Sigmoid colon (tissue), 7 donors: ENCODE measurements around the gene MCCC1. TPM values are rescaled to one million over a fixed set of nuclear protein-coding genes. Genes with fewer than 3 reads are reported as not detected.

Source experiments
- DNase-seq: peaks from one replicate; pipeline ENCODE4 v3.0.0-alpha.2; 2019
- H3K27ac ChIP-seq, 4 donors: fragments of 200-600 bp; sonication (generic); one replicate each; pipeline ENCODE4 v1.5.1; 2016 to 2019; ENCODE audit warnings: mild to moderate bottlenecking in 1 of 4
- H3K27me3 ChIP-seq, 3 donors: fragments of 200-600 bp; sonication (generic); one replicate each; pipeline ENCODE4 v1.5.1; 2019; ENCODE audit warnings: mild to moderate bottlenecking in 1 of 3
- H3K36me3 ChIP-seq, 4 donors: fragments of 200-600 bp; sonication (generic); one replicate each; pipeline ENCODE4 v1.5.1; 2016 to 2019
- H3K4me1 ChIP-seq, 4 donors: fragments of 200-600 bp; sonication (generic); one replicate each; pipeline ENCODE4 v1.5.1; 2017 to 2019
- H3K4me3 ChIP-seq, 4 donors: fragments of 200-600 bp; sonication (generic); one replicate each; pipeline ENCODE4 v1.5.1; 2017 to 2019; ENCODE audit warnings: mild to moderate bottlenecking in 2 of 4, moderate library complexity in 1 of 4
- H3K9me3 ChIP-seq, 4 donors: fragments of 200-600 bp in 3 of 4; sonication (generic) in 3 of 4; one replicate each; pipeline versions ENCODE4 v1.5.1 to v1.6.1; 2013 to 2019
- EP300 ChIP-seq, 4 donors: sonication (generic); formaldehyde crosslinking; IDR thresholded peaks; one replicate each; pipeline ENCODE4 v1.6.1; 2017; ENCODE audit warnings: antibody characterized with exemption in 4 of 4
- POLR2A ChIP-seq, 2 donors: fragments of 450-650 bp; IDR thresholded peaks; one replicate each; pipeline ENCODE4 v1.6.1; 2016; ENCODE audit warnings: antibody characterized with exemption in 2 of 2, mild to moderate bottlenecking in 2 of 2, moderate library complexity in 2 of 2
- POLR2AphosphoS5 ChIP-seq, 4 donors: sonication (generic); formaldehyde crosslinking; IDR thresholded peaks; one replicate each; pipeline ENCODE4 v1.6.1; 2017; ENCODE audit warnings: antibody characterized with exemption in 4 of 4
- WGBS, 2 donors: extraction: QIAGEN DNeasy Blood & Tissue Kit; methylation state at CpG; one replicate each; pipeline ENCODE4 v1.1.7; 2013; 5-methylcytosine and 5-hydroxymethylcytosine counted together
- intact Hi-C: fragments of 100-400 bp; cut with DNase I; formaldehyde crosslinking; loops from one replicate; pipeline ENCODE4 v1.15.1; 2023
- polyA plus RNA-seq, 3 donors: library from polyadenylated mRNA; stranded (reverse); fragments of 200-250 nt; gene quantifications; one replicate each; pipeline ENCODE4 v1.2.3, GENCODE V29; 2013
- total RNA-seq, 4 donors: library from RNA; depleted of rRNA; stranded (reverse); fragments of >200 nt; gene quantifications; one replicate each; pipeline ENCODE4 v1.1.0, GENCODE V29; 2016
- TF ChIP-seq, protein P1 (sequence below), 4 experiments: fragments of 450-650 bp in 3 of 4; fragments of 200-600 bp in 1 of 4; IDR thresholded peaks; one replicate each; pipeline ENCODE4 v1.5.1; 2016 to 2019; ENCODE audit warnings: antibody characterized with exemption in 4 of 4, mild to moderate bottlenecking in 3 of 4, moderate library complexity in 2 of 4
- donor health status: healthy with polysubstance abuse.
- donor health status: Bipolar disorder and iron deficiency.
- donor health status: healthy.

Gene MCCC1
- total and polyA plus RNA-seq, 7 donors = 18.0 to 28.2 (median 21.4) TPM

GRCh38 chr3:183087184-183087583, 12.1 kb downstream of the MCCC1 start:
- no peak for DNase-seq
- Histone ChIP-seq H3K36me3 (peaks cover 0 to 89% (median 28%) of the 10 kb centered on the region in 4 donors), H3K9me3 (no peaks in the 10 kb centered on the region), H3K4me1 (no peaks in the 10 kb centered on the region), H3K4me3 (no peak overlapping the region), H3K27ac (no peak overlapping the region), H3K27me3 (no peaks in the 10 kb centered on the region)
- 86 to 87% methylated on average over 2 of the region's 2 CpGs for WGBS, 2 donors
- intact Hi-C loops = no loop called here
- no peak for TF ChIP-seq POLR2AphosphoS5 (IDR thresholded peaks at IDR 0.05)
- no peak for TF ChIP-seq POLR2A (IDR thresholded peaks at IDR 0.05)
- no peak for TF ChIP-seq EP300 (IDR thresholded peaks at IDR 0.05)
- TF ChIP-seq, protein P1, sequence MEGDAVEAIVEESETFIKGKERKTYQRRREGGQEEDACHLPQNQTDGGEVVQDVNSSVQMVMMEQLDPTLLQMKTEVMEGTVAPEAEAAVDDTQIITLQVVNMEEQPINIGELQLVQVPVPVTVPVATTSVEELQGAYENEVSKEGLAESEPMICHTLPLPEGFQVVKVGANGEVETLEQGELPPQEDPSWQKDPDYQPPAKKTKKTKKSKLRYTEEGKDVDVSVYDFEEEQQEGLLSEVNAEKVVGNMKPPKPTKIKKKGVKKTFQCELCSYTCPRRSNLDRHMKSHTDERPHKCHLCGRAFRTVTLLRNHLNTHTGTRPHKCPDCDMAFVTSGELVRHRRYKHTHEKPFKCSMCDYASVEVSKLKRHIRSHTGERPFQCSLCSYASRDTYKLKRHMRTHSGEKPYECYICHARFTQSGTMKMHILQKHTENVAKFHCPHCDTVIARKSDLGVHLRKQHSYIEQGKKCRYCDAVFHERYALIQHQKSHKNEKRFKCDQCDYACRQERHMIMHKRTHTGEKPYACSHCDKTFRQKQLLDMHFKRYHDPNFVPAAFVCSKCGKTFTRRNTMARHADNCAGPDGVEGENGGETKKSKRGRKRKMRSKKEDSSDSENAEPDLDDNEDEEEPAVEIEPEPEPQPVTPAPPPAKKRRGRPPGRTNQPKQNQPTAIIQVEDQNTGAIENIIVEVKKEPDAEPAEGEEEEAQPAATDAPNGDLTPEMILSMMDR (IDR thresholded peaks at IDR 0.05) = no peak

GRCh38 chr3:183085634-183086390, 13.5 kb downstream of the MCCC1 start:
- TF ChIP-seq, protein P1 (IDR thresholded peaks at IDR 0.05) = no peak
- TF ChIP-seq POLR2AphosphoS5 (IDR thresholded peaks at IDR 0.05) (no peak), EP300 (IDR thresholded peaks at IDR 0.05) (no peak), POLR2A (IDR thresholded peaks at IDR 0.05) (no peak)
- intact Hi-C loops = no loop called here
- H3K36me3 ChIP-seq = peaks cover 0 to 88% (median 29%) of the 10 kb centered on the region in 4 donors
- H3K9me3 ChIP-seq = no peaks in the 10 kb centered on the region
- H3K4me1 ChIP-seq = no peaks in the 10 kb centered on the region
- H3K27me3 ChIP-seq = no peaks in the 10 kb centered on the region
- WGBS, 2 donors = 90 to 93% methylated on average over 9 of the region's 9 CpGs
- H3K4me3 ChIP-seq = no peak overlapping the region
- no peak for DNase-seq
- H3K27ac ChIP-seq = no peak overlapping the region

- 96 to 97% methylated on average over 9 of the region's 9 CpGs for WGBS, 2 donors
- peaks cover 0 to 83% (median 20%) of the 10 kb centered on the region in 4 donors for H3K36me3 ChIP-seq
- no peaks in the 10 kb centered on the region for H3K4me1 ChIP-seq
- no peak overlapping the region for H3K4me3 ChIP-seq
- H3K27me3 ChIP-seq = no peaks in the 10 kb centered on the region
- H3K9me3 ChIP-seq = no peaks in the 10 kb centered on the region
- no peak for DNase-seq
- intact Hi-C loops = no loop called here
- H3K27ac ChIP-seq = no peak overlapping the region
- no peak for TF ChIP-seq POLR2A (IDR thresholded peaks at IDR 0.05)
- TF ChIP-seq, protein P1 (IDR thresholded peaks at IDR 0.05) = no peak
- no peak for TF ChIP-seq POLR2AphosphoS5 (IDR thresholded peaks at IDR 0.05)
- no peak for TF ChIP-seq EP300 (IDR thresholded peaks at IDR 0.05)
Measured at GRCh38 chr3:183082355-183082915, 16.9 kb downstream of the MCCC1 start.

DNA sequence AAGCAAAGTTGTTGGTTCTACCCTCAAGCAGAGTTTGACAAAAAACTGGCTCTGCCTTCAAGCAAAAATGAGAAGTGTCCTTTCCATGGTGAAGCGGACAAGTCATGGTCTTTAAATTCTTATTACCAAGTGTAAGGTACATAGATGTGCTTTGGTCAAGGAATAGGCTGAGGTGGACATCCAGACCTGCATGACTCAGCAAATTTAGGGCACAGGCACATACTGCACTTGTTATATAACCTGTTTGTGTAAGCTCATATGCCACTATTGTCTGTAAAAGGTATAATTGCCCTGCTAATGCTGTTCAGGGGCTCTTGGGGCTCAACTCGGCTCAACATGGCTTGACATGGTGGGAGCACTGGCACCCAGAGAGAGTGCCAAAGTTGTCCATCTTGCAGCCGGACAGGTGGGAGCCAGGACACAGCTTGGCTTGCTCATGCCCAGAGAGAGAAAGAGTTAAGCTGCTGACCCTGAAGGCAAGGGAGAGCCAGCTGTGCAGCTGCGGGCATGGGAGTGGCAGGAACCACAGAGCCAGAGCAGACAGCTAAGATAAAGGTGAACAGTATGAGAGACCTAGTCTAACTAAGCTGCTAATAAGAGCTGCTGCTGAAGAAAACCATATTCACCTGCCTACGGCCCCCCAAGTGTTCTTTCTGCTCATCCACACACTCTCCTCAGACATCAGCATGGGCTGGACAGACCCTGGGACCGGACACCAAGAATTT, 17.7 kb downstream of the MCCC1 start:
- peaks cover 0 to 78% (median 20%) of the 10 kb centered on the region in 4 donors for H3K36me3 ChIP-seq
- no peak for DNase-seq
- intact Hi-C loops = no loop called here
- H3K4me3 ChIP-seq = no peak overlapping the region
- no peak overlapping the region for H3K27ac ChIP-seq
- TF ChIP-seq, protein P1 (IDR thresholded peaks at IDR 0.05) = no peak
- TF ChIP-seq EP300 (IDR thresholded peaks at IDR 0.05) (no peak), POLR2AphosphoS5 (IDR thresholded peaks at IDR 0.05) (no peak), POLR2A (IDR thresholded peaks at IDR 0.05) (no peak)
- H3K9me3 ChIP-seq = no peaks in the 10 kb centered on the region
- H3K4me1 ChIP-seq = no peaks in the 10 kb centered on the region
- 94 to 97% methylated on average over 6 of the region's 6 CpGs for WGBS, 2 donors
- no peaks in the 10 kb centered on the region for H3K27me3 ChIP-seq
